ENCODE data around the gene NUP50.

DNA sequence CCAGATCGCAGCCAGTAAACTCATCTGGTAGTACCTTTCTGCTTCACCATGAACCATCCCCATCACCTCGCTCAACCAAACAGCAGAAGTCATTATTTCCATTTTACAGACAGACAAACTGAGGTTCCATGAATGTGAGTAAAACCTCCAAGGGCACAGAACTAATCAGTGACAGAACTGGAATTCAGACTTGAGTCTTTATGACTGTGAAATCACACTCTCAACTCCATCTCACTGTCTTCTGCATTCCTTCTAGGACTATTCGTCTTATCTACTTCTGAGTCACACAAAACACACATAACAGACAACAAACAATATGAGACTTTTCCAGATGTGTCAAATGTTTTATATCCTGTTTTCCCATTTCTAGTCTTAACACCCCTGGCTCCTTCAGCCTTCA, 9.3 kb upstream of the NUP50 start:
- no peak for TF ChIP-seq EZH2 (IDR thresholded peaks at IDR 0.05; ENCODE audit: low read length, missing control alignments)
- TF ChIP-seq, protein P1, sequence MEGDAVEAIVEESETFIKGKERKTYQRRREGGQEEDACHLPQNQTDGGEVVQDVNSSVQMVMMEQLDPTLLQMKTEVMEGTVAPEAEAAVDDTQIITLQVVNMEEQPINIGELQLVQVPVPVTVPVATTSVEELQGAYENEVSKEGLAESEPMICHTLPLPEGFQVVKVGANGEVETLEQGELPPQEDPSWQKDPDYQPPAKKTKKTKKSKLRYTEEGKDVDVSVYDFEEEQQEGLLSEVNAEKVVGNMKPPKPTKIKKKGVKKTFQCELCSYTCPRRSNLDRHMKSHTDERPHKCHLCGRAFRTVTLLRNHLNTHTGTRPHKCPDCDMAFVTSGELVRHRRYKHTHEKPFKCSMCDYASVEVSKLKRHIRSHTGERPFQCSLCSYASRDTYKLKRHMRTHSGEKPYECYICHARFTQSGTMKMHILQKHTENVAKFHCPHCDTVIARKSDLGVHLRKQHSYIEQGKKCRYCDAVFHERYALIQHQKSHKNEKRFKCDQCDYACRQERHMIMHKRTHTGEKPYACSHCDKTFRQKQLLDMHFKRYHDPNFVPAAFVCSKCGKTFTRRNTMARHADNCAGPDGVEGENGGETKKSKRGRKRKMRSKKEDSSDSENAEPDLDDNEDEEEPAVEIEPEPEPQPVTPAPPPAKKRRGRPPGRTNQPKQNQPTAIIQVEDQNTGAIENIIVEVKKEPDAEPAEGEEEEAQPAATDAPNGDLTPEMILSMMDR (conservative IDR thresholded peaks at IDR 0.05 in 1 of 2, IDR thresholded peaks at IDR 0.05 in 1 of 2; ENCODE audit: low read depth in 1 of 2, low read length in 2 of 2): no peak

Measured in fibroblast of lung (primary cell).